HEK293 (cell line): ENCODE results near the gene HEBP1.

Experiments used
- CTCF ChIA-PET: fragments of 350-600 bp; formaldehyde crosslinking; extraction: SDS; loops from one replicate; lab custom pipeline; 2021; ENCODE audit warnings: antibody characterized with exemption; lab: Yijun Ruan, JAX
- POLR2A ChIA-PET: fragments of 300-600 bp; formaldehyde crosslinking; extraction: SDS; loops from one replicate; lab custom pipeline; 2020; ENCODE audit warnings: antibody characterized with exemption, inconsistent platforms; lab: Yijun Ruan, JAX
- H3K27ac ChIP-seq: fragments of 200-500 bp; sonication (Bioruptor generic); 2 replicates; pipeline ENCODE4 v1.5.1; 2014; ENCODE audit warnings: low read depth, low read length, control low read depth, inconsistent platforms; ENCODE audit errors: extremely low read depth
- H3K36me3 ChIP-seq, 2 experiments: fragments of 200-500 bp in 1 of 2; sonication (Bioruptor generic) in 1 of 2; 1 replicate in 1 of 2; 2 replicates in 1 of 2; pipeline ENCODE4 v1.5.1; 2014 to 2017; ENCODE audit warnings: inconsistent platforms in 2 of 2, low read length in 2 of 2; ENCODE audit not compliant: control insufficient read depth in 2 of 2, insufficient read depth in 1 of 2
- H3K4me1 ChIP-seq: fragments of 200-500 bp; sonication (Bioruptor generic); 2 replicates; pipeline ENCODE4 v1.5.1; 2014; ENCODE audit warnings: mild to moderate bottlenecking, low read length, inconsistent platforms; ENCODE audit not compliant: control insufficient read depth, insufficient read depth
- H3K4me3 ChIP-seq: 2 replicates; pipeline ENCODE4 v1.5.1; 2011; ENCODE audit warnings: low read depth, mild to moderate bottlenecking, control low read depth, low read length, moderate library complexity
- H3K9me3 ChIP-seq: fragments of 200-500 bp; sonication (Bioruptor generic); 2 replicates; pipeline ENCODE4 v1.5.1; 2014; ENCODE audit warnings: low read depth, low read length, inconsistent platforms; ENCODE audit not compliant: control insufficient read depth, insufficient read depth
- BCL11A ChIP-seq: fragments of 450-650 bp; formaldehyde crosslinking; IDR thresholded peaks from 2 replicates; pipeline ENCODE4 v1.5.1; 2016; ENCODE audit warnings: low read depth, missing biosample characterization, missing genetic modification characterization
- CTCF ChIP-seq: fragments of 450-650 bp; formaldehyde crosslinking; IDR thresholded peaks from 2 replicates; pipeline ENCODE4 v1.5.1; 2016; ENCODE audit warnings: missing biosample characterization, missing genetic modification characterization
- IKZF3 ChIP-seq: fragments of 450-650 bp; IDR thresholded peaks from 2 replicates; pipeline ENCODE4 v1.5.0; 2018; ENCODE audit warnings: missing biosample characterization, mild to moderate bottlenecking, missing genetic modification characterization, moderate library complexity
- MYNN ChIP-seq: fragments of 450-650 bp; formaldehyde crosslinking; IDR thresholded peaks from 2 replicates; pipeline ENCODE4 v1.5.1; 2016; ENCODE audit warnings: missing biosample characterization, missing genetic modification characterization, borderline replicate concordance
- MZF1 ChIP-seq: fragments of 450-650 bp; formaldehyde crosslinking; IDR thresholded peaks from 2 replicates; pipeline ENCODE4 v1.5.1; 2017; ENCODE audit warnings: missing biosample characterization, missing genetic modification characterization, borderline replicate concordance
- SALL2 ChIP-seq: fragments of 450-650 bp; formaldehyde crosslinking; IDR thresholded peaks from 2 replicates; pipeline ENCODE4 v1.5.0; 2017; ENCODE audit warnings: missing biosample characterization, mild to moderate bottlenecking, missing genetic modification characterization, borderline replicate concordance
- ZBTB1 ChIP-seq: fragments of 450-650 bp; formaldehyde crosslinking; IDR thresholded peaks from 2 replicates; pipeline ENCODE4 v1.5.1; 2016; ENCODE audit warnings: missing biosample characterization, missing genetic modification characterization
- ZFP69B ChIP-seq: fragments of 450-650 bp; formaldehyde crosslinking; IDR thresholded peaks from 2 replicates; pipeline ENCODE4 v1.5.1; 2016; ENCODE audit warnings: missing biosample characterization, missing genetic modification characterization
- ZIC2 ChIP-seq: fragments of 450-650 bp; formaldehyde crosslinking; IDR thresholded peaks from 2 replicates; pipeline ENCODE4 v1.5.1; 2016; ENCODE audit warnings: missing biosample characterization, missing genetic modification characterization
- ZNF132 ChIP-seq: fragments of 450-650 bp; formaldehyde crosslinking; IDR thresholded peaks from 2 replicates; pipeline ENCODE4 v1.5.1; 2017; ENCODE audit warnings: missing biosample characterization, missing genetic modification characterization, borderline replicate concordance
- ZNF174 ChIP-seq: fragments of 450-650 bp; formaldehyde crosslinking; IDR thresholded peaks from 2 replicates; pipeline ENCODE4 v1.5.0; 2017; ENCODE audit warnings: missing biosample characterization, mild to moderate bottlenecking, missing genetic modification characterization
- ZNF2 ChIP-seq: fragments of 450-650 bp; formaldehyde crosslinking; IDR thresholded peaks from 2 replicates; pipeline ENCODE4 v1.5.1; 2016; ENCODE audit warnings: missing biosample characterization, missing genetic modification characterization
- ZNF223 ChIP-seq: fragments of 450-650 bp; formaldehyde crosslinking; IDR thresholded peaks from 2 replicates; pipeline ENCODE4 v1.5.1; 2016; ENCODE audit warnings: missing biosample characterization, missing genetic modification characterization
- ZNF266 ChIP-seq: fragments of 450-650 bp; formaldehyde crosslinking; IDR thresholded peaks from 2 replicates; pipeline ENCODE4 v1.5.1; 2016; ENCODE audit warnings: missing biosample characterization, missing genetic modification characterization, low read depth
- ZNF311 ChIP-seq: fragments of 450-650 bp; formaldehyde crosslinking; IDR thresholded peaks from 2 replicates; pipeline ENCODE4 v1.5.1; 2017; ENCODE audit warnings: missing biosample characterization, missing genetic modification characterization, borderline replicate concordance
- ZNF518A ChIP-seq: fragments of 450-650 bp; formaldehyde crosslinking; conservative IDR thresholded peaks from 2 replicates; pipeline ENCODE4 v1.5.1; 2016; ENCODE audit warnings: low read depth, missing biosample characterization, missing genetic modification characterization
- ZNF621 ChIP-seq: fragments of 450-650 bp; formaldehyde crosslinking; IDR thresholded peaks from 2 replicates; pipeline ENCODE4 v1.5.1; 2017; ENCODE audit warnings: missing biosample characterization, missing genetic modification characterization
- ZNF670 ChIP-seq: fragments of 450-650 bp; formaldehyde crosslinking; IDR thresholded peaks from 2 replicates; pipeline ENCODE4 v1.5.1; 2016; ENCODE audit warnings: missing biosample characterization, missing genetic modification characterization, low read depth
- ZNF777 ChIP-seq: fragments of 450-650 bp; formaldehyde crosslinking; IDR thresholded peaks from 2 replicates; pipeline ENCODE4 v1.5.1; 2017; ENCODE audit warnings: missing biosample characterization, missing genetic modification characterization, borderline replicate concordance
- TF ChIP-seq, protein P1 (sequence below): fragments of 450-650 bp; formaldehyde crosslinking; IDR thresholded peaks from 2 replicates; pipeline ENCODE4 v1.5.1; 2016; ENCODE audit warnings: missing biosample characterization, missing genetic modification characterization

Gene HEBP1

DNA sequence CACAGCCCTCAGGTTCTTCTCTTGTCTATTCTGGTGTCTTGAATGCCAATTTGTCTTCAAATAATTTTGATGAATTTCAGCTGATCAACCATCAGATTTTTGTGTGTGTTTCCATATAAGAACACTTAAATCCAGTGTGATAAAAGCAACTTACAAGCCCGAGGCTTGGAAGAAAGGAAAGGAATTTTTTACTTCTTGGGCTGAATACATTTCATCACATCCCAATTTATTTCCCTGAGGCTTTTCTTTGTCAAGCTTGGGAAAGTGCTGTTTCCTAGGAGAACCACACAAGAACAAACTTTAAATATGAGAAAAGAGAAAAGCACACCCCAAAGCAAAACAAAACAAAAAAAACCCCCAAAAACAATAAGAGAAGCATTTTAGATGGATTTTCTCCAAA, 74.7 kb downstream of the HEBP1 start:
- no peak for TF ChIP-seq MYNN (tag by site-specific recombination)
- TF ChIP-seq ZNF132 (tag by site-specific recombination) = no peak
- TF ChIP-seq CTCF = no peak
- no peak for TF ChIP-seq ZNF266
- no peak for TF ChIP-seq MZF1 (tag by site-specific recombination)
- no peak for TF ChIP-seq ZNF670 (tag by site-specific recombination)
- TF ChIP-seq ZNF621 (tag by site-specific recombination) = no peak
- no peak for TF ChIP-seq ZNF311 (tag by site-specific recombination)
- TF ChIP-seq ZNF174 (tag by site-specific recombination) = no peak
- no peak for TF ChIP-seq IKZF3
- no peak for TF ChIP-seq ZNF2 (tag by site-specific recombination)
- no peak for TF ChIP-seq ZNF223
- no peak for TF ChIP-seq ZIC2 (tag by site-specific recombination)
- no peak for TF ChIP-seq ZNF518A (tag by site-specific recombination)
- TF ChIP-seq, protein P1, sequence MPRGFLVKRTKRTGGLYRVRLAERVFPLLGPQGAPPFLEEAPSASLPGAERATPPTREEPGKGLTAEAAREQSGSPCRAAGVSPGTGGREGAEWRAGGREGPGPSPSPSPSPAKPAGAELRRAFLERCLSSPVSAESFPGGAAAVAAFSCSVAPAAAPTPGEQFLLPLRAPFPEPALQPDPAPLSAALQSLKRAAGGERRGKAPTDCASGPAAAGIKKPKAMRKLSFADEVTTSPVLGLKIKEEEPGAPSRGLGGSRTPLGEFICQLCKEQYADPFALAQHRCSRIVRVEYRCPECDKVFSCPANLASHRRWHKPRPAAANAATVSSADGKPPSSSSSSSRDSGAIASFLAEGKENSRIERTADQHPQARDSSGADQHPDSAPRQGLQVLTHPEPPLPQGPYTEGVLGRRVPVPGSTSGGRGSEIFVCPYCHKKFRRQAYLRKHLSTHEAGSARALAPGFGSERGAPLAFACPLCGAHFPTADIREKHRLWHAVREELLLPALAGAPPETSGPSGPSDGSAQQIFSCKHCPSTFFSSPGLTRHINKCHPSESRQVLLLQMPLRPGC = no peak
- no peak for TF ChIP-seq ZNF777 (tag by site-specific recombination)
- TF ChIP-seq ZBTB1 (tag by site-specific recombination) = no peak
- no peak for TF ChIP-seq ZFP69B (tag by site-specific recombination)
- TF ChIP-seq BCL11A = no peak
- TF ChIP-seq SALL2 (tag by site-specific recombination) = no peak
- H3K36me3 ChIP-seq = no peaks in the 10 kb centered on the region; a peak in 1 of 3 replicates
- H3K9me3 ChIP-seq = no peaks in the 10 kb centered on the region
- no peak overlapping the region for H3K4me3 ChIP-seq
- POLR2A ChIA-PET = interaction anchor here (0.7 kb wide), 1 partner anchor 34 kb away, joined by 5 read pairs; the partner anchor contains the start of gene GPRC5A
- CTCF ChIA-PET = interaction anchor here (1.1 to 1.4 kb wide), 3 partner anchors 9 to 137 kb away, joined by 3 to 9 read pairs (median 5); no protein-coding TSS in a partner anchor
- no peak overlapping the region for H3K27ac ChIP-seq
- no peaks in the 10 kb centered on the region for H3K4me1 ChIP-seq
